BE2C (cell line): ENCODE results near the gene PDE7B. TPM values are rescaled to one million over a fixed set of nuclear protein-coding genes. Genes with fewer than 3 reads are reported as not detected.
A peak's percentile ranks its signal among the peaks of the same experiment; 100 is the strongest.

ENCODE experiments used
- DNase-seq: peaks from one replicate; pipeline ENCODE4 v3.0.0-alpha.2; 2020
- H3K27me3 ChIP-seq: fragments of 250-450 bp; sonication (Bioruptor Pico); 2 replicates; pipeline ENCODE4 v1.5.1; 2020; ENCODE audit warnings: mild to moderate bottlenecking
- H3K36me3 ChIP-seq: fragments of 250-450 bp; sonication (Bioruptor Pico); 2 replicates; pipeline ENCODE4 v1.5.1; 2020; ENCODE audit warnings: mild to moderate bottlenecking
- H3K4me1 ChIP-seq: fragments of 250-450 bp; sonication (Bioruptor Pico); 2 replicates; pipeline ENCODE4 v1.5.1; 2020
- H3K4me3 ChIP-seq: 2 replicates; pipeline ENCODE4 v1.5.1; 2011; ENCODE audit warnings: low read depth, low read length
- H3K9me3 ChIP-seq: fragments of 250-450 bp; sonication (Bioruptor Pico); 2 replicates; pipeline ENCODE4 v1.5.1; 2020
- polyA plus RNA-seq: library from polyadenylated mRNA; unstranded; fragments of >200 nt; gene quantifications from one replicate; pipeline ENCODE4 v1.2.1, GENCODE V29; 2012; ENCODE audit warnings: low read depth, missing spikeins; ENCODE audit not compliant: insufficient read length, insufficient read depth
- TF ChIP-seq, protein P1 (sequence below): IDR thresholded peaks from 2 replicates; pipeline ENCODE4 v1.5.1; 2012; ENCODE audit warnings: mild to moderate bottlenecking, low read depth, low read length

Gene PDE7B
- 0.26 TPM for polyA plus RNA-seq

DNA sequence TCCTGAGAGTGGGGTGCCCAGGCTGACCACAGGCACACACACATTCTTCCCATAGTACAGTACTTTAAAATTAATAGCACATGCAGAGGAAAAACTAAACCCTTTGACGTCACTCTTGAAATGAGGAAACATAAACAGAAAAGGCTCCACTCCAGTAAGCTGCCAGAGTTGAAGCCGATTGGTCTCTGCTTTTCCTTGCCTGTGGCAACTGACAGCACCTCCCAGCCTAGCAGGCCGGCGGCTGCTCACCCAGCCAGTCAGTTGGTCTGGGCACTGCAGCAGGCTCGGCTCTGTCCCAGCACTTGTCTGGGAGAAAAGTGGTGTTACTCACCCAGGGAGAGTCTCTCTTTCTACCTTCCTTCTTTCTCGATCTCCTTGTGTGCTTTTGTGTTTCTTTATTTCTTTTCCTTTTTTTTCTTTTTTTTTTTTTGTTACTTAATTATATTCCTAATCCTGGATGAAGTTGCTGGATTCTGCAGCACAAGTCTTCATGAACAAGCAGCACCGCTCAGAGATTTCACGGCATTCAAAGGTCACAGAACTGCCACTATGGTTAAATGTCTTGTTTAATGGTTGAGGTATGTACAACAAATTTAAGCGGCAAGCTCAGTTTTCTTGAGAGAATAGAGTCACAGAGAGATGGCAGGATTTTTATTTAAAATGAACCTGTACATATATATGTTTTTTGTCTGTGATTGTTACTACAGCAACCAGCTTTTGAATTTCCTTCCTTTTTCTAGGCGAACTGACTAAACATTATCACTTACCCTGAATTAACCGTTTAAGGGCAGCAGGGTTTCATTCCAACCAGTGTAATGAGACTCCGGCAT, at the start of gene PDE7B:
Gene PDE7B, plus strand, starts transcription at position 260 of the 830 bp plus-strand sequence.
- TF ChIP-seq, protein P1, sequence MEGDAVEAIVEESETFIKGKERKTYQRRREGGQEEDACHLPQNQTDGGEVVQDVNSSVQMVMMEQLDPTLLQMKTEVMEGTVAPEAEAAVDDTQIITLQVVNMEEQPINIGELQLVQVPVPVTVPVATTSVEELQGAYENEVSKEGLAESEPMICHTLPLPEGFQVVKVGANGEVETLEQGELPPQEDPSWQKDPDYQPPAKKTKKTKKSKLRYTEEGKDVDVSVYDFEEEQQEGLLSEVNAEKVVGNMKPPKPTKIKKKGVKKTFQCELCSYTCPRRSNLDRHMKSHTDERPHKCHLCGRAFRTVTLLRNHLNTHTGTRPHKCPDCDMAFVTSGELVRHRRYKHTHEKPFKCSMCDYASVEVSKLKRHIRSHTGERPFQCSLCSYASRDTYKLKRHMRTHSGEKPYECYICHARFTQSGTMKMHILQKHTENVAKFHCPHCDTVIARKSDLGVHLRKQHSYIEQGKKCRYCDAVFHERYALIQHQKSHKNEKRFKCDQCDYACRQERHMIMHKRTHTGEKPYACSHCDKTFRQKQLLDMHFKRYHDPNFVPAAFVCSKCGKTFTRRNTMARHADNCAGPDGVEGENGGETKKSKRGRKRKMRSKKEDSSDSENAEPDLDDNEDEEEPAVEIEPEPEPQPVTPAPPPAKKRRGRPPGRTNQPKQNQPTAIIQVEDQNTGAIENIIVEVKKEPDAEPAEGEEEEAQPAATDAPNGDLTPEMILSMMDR, result no peak
- DNase-seq, result peak; percentile 85

DNA sequence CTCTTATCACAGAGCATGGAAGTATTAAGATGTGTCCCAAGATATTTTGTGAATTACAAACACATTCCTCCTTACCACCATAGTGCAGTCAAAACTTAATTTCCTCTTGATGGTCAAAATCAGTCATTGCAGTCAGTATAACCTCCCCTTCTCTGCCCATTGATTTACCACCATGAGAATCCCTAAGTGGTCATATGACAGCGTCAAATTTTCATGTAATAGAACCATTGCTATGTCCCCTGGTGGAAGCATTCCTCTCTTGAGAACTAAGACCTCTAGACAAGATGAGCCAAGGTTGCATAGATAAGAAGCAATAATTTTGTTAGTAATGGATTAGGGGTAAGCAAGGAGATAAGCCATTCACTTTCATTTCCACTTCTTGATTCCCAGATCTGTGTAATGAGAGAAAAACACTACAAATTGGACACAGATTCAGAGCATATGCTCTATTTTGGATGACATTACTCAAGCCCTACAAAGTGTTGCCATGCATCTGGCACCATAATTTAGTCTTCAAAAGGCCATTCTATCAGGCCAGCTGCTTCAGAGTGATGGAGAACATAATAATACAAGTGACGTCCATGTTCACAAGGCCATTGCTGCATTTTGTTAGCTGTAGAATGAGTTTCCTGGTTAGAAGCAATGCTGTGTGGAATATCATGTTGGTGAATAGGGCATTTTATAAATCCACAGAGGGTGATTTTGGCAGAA, 49.6 kb upstream of the PDE7B start:
- H3K27me3 ChIP-seq, result no peaks in the 10 kb centered on the region
- TF ChIP-seq, protein P1, result no peak
- DNase-seq, result no peak
- no peak overlapping the region for H3K4me3 ChIP-seq
- no peaks in the 10 kb centered on the region for H3K9me3 ChIP-seq
- H3K36me3 ChIP-seq, result no peaks in the 10 kb centered on the region
- H3K4me1 ChIP-seq, result peaks cover 44% of the 10 kb centered on the region

More for the DNA sequence above, at the start of gene PDE7B:
- H3K9me3 ChIP-seq, result no peaks in the 10 kb centered on the region
- H3K27me3 ChIP-seq, result no peaks in the 10 kb centered on the region
- H3K4me1 ChIP-seq, result no peaks in the 10 kb centered on the region; the same call in 1 of the 2 replicates
- H3K4me3 ChIP-seq, result peak within 1 kb of the TSS; percentile 55
- no peaks in the 10 kb centered on the region for H3K36me3 ChIP-seq

DNA sequence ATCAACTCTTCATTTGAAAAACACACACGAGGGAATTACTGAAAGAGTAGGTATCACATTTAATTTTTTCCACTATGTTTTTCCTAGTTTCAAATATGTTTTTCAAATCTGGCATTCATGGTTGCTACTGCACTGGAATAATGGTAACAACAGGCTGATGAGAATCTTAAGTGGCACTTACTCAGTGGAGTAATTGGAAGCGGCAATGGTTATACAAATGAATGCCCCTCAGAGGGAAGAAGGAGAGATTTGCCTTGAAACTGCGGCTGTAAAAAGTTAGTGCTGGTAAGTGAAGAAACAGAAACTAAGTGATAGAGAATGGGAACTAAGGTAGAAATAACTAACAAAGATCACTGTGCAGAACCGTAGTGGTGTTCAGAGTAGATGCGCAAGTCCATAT, 41.0 kb upstream of the PDE7B start:
- H3K4me3 ChIP-seq, result no peak overlapping the region
- TF ChIP-seq, protein P1, result no peak
- no peaks in the 10 kb centered on the region for H3K27me3 ChIP-seq
- no peaks in the 10 kb centered on the region for H3K36me3 ChIP-seq
- H3K9me3 ChIP-seq, result no peaks in the 10 kb centered on the region
- no peak for DNase-seq
- peaks cover 18% of the 10 kb centered on the region for H3K4me1 ChIP-seq

DNA sequence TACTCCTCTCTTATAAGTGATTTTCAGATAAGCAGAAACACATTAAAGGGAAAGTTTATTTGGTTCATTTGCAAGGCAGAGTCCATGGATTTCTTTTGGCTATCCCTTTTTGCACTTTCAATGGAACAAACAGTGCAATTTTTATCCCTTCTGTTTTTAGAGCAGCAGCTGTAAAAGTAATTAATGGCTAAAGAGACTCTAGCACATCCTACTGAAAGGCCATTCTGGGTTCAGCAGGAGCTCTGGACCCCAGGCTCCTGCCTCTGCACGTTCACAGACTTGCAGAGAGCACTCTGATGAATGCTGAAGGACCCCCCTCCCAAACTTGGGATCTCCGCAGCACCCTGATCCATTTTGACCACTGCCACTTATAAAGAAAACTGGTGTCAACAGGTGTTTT, 40.3 kb upstream of the PDE7B start:
- no peak overlapping the region for H3K4me3 ChIP-seq
- H3K36me3 ChIP-seq, result no peaks in the 10 kb centered on the region
- H3K4me1 ChIP-seq, result peaks cover 18% of the 10 kb centered on the region
- H3K9me3 ChIP-seq, result no peaks in the 10 kb centered on the region
- DNase-seq, result no peak
- no peaks in the 10 kb centered on the region for H3K27me3 ChIP-seq
- TF ChIP-seq, protein P1, result no peak

DNA sequence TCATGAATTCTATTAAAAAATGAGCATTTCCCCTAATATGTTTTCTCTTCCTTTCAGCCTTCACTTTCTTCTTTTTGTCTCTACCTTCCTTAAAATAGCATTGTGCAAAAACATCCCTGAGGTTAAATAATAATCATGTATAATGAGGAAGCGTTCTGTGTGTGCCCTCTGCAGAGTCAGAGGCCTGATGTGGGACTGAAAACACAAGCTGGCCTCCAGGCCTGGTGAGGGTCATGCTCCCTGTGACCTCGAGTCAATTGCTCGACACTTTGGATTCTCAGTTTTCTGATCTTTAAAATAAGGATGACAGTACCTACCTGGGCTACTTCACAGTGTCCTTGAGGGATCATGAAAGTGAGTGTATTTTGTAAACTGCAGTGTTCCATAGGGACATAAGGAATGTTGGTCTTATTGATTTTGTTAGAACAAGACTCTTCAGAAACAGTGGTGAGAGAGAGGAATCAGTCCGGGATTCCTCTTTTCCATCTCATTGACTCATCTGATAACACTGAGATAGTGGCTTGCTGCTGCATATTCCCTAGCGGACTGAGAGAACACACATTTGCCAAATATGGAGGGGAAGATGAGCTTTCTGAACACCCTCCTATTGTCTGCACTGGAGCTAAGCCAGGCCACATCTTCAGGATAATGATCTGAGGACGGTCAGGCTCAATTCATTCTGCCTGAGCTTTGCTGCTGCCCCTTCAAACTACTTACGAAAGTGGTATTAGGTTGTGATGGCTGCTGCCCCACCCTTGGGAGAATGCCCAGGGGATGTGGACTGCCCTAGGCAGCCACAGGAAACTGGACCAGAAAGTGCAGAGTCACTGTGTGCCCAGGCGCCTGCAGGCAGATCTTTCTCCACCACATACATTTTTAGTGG, 39.6 kb upstream of the PDE7B start:
- no peaks in the 10 kb centered on the region for H3K36me3 ChIP-seq
- TF ChIP-seq, protein P1, result no peak
- peak; percentile 64 for DNase-seq
- no peak overlapping the region for H3K4me3 ChIP-seq
- H3K9me3 ChIP-seq, result no peaks in the 10 kb centered on the region
- H3K27me3 ChIP-seq, result no peaks in the 10 kb centered on the region
- H3K4me1 ChIP-seq, result peaks cover 18% of the 10 kb centered on the region
